ENCODE data around the gene PPTC7. TPM values are rescaled to one million over a fixed set of nuclear protein-coding genes. Genes with fewer than 3 reads are reported as not detected.

PPTC7 gene
- total and polyA plus RNA-seq, 2 of the 8 experiments (the other 6 are each of a cell fraction or from before 2014, with no cell fraction given): 8.1 to 15.9 TPM

GRCh38 chr12:110540048-110540447, 43.1 kb downstream of the PPTC7 start (continued):
- TF ChIP-seq CHD1 (IDR thresholded peaks at IDR 0.05; ENCODE audit: low read depth, low read length): no peak
- no peak for TF ChIP-seq HDAC6 (IDR thresholded peaks at IDR 0.05; ENCODE audit: low read depth, low read length)
- TF ChIP-seq PHF8 (conservative IDR thresholded peaks at IDR 0.05; ENCODE audit: low read depth, low read length): no peak
- TF ChIP-seq BCL11A (IDR thresholded peaks at IDR 0.05; ENCODE audit: low read depth in 2 of 2, low read length in 2 of 2): no peak
- TF ChIP-seq ZNF274 (IDR thresholded peaks at IDR 0.05; ENCODE audit: borderline replicate concordance, extremely low read depth, low read length): no peak
